HepG2 (cell line): ENCODE measurements around the gene PRRC1. TPM values are rescaled to one million over a fixed set of nuclear protein-coding genes. Genes with fewer than 3 reads are reported as not detected.

Experiments
- ZBTB40 ChIP-seq, 2 experiments: fragments of 450-650 bp in 1 of 2; sonication (generic) in 1 of 2; formaldehyde crosslinking in 1 of 2; IDR thresholded peaks; 2 replicates each; pipeline versions ENCODE4 v1.6.1 to v1.8.0; 2016 to 2022; ENCODE audit warnings: antibody characterized with exemption in 1 of 2, mild to moderate bottlenecking in 1 of 2, missing genetic modification reagents in 1 of 2
- ZNF326 ChIP-seq: sonication (generic); formaldehyde crosslinking; IDR thresholded peaks from 2 replicates; pipeline ENCODE4 v1.4.0; 2020; ENCODE audit warnings: missing genetic modification reagents, borderline replicate concordance
- polyA plus RNA-seq, 8 experiments: library from polyadenylated mRNA; depleted of rRNA in 3 of 8; stranded (reverse) in 7 of 8; unstranded in 1 of 8; fragments of >200 nt; fragmentation: Illumina TruSeq in 4 of 8; extraction: Trizol in 4 of 8; gene quantifications; 2 replicates each; pipeline versions ENCODE4 v1.2.1 to v1.2.3, GENCODE V29; 2011 to 2016; ENCODE audit warnings: low read depth in 4 of 8, missing spikeins in 1 of 8, mixed read lengths in 1 of 8; ENCODE audit not compliant: insufficient read depth in 1 of 8
- total RNA-seq, 5 experiments: library from RNA; depleted of rRNA; stranded (reverse); fragments of >200 nt; fragmentation: Illumina TruSeq; extraction: Trizol; gene quantifications; 2 replicates each; pipeline ENCODE4 v1.2.3, GENCODE V29; 2016; ENCODE audit warnings: low read depth in 1 of 5

Gene PRRC1
- total and polyA plus RNA-seq, 2 of the 13 experiments (the other 11 are each of a cell fraction or from before 2014, with no cell fraction given): 48.5 to 51.9 TPM

- no peak for TF ChIP-seq ZBTB40 (IDR thresholded peaks at IDR 0.05)
- no peak for TF ChIP-seq ZBTB40 (CRISPR knock-in tag; IDR thresholded peaks at IDR 0.05)
- TF ChIP-seq ZNF326 (CRISPR knock-in tag): no peak
Observed at GRCh38 chr5:127602481-127602880, 85.0 kb downstream of the PRRC1 start (continued).
